NB4 (cell line): Measurements from ENCODE around the gene RSBN1.

Source experiments
- CTCF ChIP-seq: IDR thresholded peaks from one replicate; pipeline ENCODE4 v1.5.1; 2012; ENCODE audit warnings: low read depth, low read length
- MAX ChIP-seq: IDR thresholded peaks from 2 replicates; pipeline ENCODE4 v1.6.1; 2011; ENCODE audit warnings: low read depth, low read length
- POLR2A ChIP-seq: IDR thresholded peaks from 2 replicates; pipeline ENCODE4 v1.6.1; 2011; ENCODE audit warnings: mild to moderate bottlenecking; ENCODE audit not compliant: insufficient read length; ENCODE audit errors: extremely low read depth

- TF ChIP-seq CTCF (no peak), POLR2A (no peak), MAX (no peak)
These were observed 34.7 kb downstream of the RSBN1 start for GRCh38 chr1:113777561-113777960.
